NCI-H2196 (cell line): ENCODE results near the gene FAM193B.

ENCODE experiments used
- DNase-seq: peaks from one replicate; lab custom pipeline; 2025; ENCODE audit not compliant: unreplicated experiment; lab: John Stamatoyannopoulos, UW

Gene FAM193B

DNA sequence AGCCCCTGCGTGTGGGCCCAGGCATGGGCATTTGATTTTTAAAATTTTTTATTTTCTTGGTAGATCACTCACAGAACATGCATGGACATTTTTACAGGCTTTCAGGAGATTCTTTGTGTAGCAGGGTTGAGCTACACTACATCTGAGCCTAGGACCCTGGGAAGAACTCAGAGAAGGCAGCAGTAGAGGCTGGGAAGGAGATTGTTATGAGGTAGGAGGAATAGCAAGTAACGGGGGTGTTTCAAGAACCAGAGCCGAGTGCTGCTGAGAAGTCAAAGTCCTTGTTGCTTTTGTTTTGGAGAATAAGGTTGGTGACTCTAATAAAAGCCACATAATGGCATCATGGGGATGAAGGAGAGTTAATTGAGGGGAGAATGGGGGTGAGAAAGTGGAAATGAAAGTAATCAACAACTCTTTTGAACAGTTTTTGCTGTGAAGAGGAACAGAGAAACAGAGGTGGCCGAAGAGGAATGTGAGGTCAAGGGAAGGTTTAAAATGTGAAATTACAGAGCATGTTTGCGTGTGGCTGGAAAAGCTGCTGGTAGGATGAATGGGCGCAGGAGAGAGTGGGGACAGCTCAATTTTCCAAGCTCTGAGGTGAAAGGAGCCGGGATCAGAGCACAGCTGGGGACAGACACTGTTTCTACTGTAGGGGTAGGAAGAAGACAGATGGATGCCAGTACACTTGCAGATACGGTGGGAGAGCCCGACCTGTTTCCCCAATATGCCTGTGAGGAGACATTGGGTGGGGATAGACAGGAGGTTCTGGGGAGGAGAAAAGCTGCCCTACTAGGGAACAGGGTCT, 52.3 kb downstream of the FAM193B start:
- no peak for DNase-seq

- DNase-seq = peak; percentile 88
Measured at GRCh38 chr5:177500685-177501522, 53.5 kb downstream of the FAM193B start.

DNA sequence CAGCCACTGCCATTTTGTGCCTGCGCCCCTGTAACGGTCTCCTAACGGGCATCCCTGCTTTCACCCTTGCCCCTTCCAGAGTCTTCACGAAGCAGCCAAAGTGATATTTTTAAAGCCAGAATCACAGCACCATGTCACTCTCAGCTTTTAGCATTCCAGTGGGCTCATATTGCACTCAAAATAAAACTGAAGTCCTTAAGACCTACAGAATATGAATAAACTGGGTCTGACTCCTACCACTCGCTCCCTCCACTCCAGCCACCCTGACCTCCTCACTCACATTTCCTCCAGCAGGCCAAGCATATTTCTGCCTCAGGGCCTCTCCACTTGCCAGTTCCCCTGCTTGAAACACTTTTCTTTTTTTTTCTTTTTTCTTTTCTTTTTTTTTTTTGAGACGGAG, 54.5 kb downstream of the FAM193B start:
- no peak for DNase-seq

DNA sequence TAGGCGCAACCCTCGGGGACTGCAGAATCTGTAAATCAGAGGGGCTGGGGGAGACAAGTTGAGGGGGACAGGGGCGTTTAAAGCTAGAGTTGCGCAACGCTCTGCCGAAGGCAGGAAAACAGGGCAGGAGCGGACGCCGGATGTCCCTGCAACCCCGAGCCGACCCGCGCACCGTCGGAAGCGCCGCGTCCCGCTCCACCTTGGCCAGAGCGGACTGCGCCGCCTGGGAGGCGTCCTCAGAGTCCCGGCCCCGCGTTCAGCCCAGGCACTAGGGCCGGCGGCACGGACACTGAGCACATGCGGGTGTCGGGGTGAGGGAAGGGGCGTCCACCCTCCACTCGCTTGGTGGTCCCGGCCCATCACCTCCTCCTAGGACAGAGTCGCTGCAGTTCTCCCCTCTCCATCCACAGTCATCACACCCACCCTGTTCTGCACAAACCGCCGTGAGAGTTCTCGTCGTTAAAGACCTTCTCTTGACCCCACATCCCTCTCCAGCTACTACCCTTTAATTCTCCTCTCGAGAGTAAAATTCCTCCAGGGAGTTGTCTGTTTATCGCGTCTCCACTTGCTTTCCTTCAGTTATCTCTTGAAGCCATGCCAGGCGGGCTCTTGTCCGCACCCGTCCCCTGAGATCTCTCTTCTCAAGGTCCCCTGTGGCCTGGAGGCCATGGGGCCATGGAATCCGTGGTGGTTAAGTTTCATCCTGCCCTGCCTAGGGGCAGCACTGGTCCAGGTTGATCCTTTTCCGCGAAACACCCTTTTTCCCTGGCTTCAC, 56.2 kb downstream of the FAM193B start:
- DNase-seq = peak; percentile 12

DNA sequence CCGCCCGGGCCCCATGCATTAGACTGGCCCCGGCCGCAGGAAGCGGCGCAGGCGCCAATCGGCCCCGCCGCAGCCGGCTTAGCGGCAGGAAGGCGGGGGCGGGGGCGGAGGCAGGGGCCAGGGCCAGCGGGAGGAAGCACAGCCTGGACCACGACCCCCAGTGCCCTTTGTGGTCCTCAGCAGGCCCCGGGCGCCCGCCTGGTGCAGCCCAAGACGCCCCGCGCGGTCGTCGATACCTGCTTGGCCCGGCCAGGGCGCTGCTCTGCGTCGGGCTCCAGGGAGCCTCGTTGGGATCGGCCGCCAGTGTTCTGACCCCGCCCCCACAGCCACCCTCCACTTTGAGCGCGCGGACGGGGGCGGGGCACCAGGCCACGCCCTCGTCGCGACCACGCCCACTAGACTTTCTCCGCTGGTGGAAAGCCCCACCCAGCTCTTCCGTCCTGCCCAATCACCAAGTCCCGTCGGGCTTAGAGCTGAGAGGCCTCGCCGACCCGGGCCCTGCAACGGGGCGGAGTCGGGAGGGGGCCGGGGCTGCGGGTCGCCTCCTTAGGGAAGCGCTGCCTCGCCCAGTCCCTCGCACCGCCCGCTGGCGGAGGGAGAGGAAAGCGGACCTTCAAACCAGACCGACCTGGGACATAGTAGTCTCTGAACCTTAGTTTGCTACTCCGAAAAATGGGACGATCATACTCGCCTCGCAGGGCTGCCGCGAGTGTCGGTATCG, 56.9 kb downstream of the FAM193B start, which contains the start of gene PDLIM7:
Gene PDLIM7, minus strand, starts transcription at position 313 of the 721 bp plus-strand sequence. CDS start 1,092 bp downstream, outside the sequence.
- DNase-seq = peak; percentile 95

DNA sequence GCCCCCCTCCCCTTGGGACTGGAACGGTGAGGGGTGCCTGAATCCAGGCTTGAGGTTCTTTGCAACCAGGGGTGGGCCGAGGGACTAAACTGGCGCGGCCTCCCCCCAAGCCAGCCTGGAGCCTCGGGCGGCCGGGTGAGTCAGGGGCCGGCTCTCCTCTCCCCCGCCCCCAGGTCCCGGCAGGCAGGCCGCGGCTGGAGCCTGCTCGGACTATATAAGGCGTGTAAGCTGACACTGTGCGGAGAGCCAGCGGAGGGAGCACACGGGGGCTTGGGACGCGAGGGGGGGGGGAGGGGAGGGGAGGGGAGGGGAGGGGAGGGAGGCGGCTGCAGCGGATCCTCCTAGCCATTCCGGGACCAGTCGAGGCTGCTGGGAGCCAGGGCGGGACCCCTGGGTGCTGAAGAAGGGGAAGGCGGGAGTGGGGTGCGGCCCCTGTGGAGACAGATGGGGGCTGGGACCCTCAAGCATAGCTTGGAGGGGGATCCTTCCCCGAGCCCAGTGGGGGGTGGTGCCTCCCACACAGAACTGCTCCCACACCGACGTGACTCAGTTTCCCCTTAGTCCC, 57.6 kb downstream of the FAM193B start:
- DNase-seq = peak; percentile 56

- DNase-seq = peak; percentile 51
Measured at GRCh38 chr5:177496070-177496726, 58.2 kb downstream of the FAM193B start.

- no peak for DNase-seq
Measured at GRCh38 chr5:177495243-177496060, 58.9 kb downstream of the FAM193B start.

GRCh38 chr5:177494346-177495195, 59.8 kb downstream of the FAM193B start:
- no peak for DNase-seq

DNA sequence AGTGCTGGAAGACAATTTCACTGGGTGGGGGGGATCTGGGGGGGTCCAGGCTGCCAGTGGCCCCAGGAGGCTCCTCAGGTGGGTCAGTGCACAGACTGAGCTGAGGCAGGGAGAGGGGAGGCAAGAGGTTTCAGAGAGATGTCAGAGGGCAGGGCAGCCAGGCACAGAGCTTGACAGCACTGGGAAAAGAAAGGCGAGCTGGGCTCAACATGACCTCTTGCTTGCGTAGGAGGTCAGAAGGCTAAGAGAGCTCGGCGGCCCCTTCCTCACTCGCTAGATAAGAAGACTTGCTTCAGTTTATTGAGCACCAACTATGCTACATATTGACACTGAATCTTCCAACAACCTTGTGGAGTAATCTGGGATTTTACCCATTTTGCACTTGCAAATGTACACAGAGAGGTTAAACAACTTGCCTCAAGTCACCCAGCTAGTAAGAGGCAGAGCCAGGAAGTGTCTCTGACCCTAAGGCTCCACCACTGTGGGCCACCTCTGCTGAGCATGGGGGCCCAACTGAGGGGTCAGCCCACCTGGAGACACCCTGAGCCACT, 60.5 kb downstream of the FAM193B start:
- no peak for DNase-seq

GRCh38 chr5:177492841-177493240, 61.5 kb downstream of the FAM193B start:
- DNase-seq = no peak

DNA sequence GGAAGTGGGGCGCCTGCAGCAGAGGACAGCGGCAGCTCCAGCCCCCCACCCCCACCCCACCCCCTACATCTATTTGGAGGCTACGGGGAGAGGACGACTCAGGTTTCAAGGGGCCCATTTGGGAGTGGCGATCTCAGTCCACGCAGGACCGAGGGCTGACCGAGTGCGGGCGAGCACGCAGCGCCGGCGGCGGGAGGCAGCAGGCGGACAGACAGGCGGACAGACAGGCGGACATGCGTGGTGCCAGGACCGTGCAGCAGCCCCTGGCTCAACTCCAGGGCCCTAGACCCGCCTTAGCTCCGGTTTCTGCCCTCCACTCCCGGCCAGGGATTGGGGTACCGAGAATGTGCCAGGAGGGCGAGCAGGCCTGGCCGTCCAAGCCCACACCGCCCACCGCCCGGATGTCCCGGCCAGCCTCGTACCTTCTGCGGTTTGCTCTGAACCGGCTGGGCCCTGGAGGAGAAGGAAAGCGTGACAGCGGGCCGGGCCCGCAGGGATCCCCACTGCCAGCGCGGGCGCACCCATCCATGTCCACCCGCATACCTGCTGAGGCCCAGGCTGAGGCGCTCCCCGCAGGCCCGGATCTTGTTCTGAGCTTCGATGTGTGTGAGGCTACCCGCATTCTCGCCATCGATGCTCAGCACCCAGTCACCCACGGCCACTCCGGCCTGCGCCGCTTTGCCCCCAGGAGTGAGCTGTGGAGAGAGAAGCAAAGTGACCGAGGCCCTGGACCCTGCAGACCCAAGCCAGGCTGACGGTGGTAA, 62.2 kb downstream of the FAM193B start:
- no peak for DNase-seq

DNA sequence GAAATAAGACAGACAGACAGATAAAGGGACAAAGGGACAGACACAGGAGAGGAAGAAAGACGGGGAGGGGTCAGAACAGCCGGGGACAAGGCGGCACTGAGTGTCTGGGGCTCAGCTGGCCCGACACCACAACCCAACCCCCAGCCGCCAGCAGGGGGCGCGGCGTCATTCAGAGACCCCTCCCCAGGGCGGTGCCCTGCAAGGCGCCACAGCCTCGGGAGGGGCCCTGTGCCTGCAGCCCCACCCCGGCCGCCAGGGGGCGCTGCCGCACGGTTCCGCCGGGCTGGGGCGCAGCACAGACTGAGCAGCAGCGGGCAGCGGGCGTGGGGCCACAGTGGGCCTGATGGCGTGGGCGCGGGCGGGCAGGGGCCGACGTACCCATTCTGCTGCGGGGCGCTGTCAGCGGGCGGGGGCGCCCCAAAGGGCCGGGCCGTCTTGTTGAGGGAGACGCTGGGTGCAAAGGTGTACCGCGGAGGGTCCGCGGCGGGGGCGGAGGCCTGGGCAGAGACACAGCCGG, 62.9 kb downstream of the FAM193B start:
- DNase-seq = no peak

DNA sequence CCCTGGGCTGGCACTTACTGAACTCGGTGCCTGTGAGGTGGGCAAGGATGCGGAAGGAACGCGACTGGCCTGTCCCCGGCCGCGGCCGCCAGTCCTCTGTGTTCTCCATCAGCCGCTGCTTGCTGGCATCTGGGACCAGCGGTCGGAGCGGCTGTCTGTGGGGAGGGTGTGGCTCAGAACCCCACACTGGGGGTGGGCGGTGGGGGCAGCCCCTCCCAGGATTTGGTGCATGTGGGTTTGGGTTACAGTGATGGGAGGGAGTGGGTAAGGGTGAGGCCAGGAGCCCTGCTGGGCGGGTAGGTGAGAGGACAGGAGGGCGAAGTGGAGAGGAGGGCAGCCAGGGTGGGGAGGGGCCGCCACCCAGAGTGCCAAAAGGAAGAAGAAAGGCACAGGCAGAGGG, 63.4 kb downstream of the FAM193B start:
- no peak for DNase-seq

DNA sequence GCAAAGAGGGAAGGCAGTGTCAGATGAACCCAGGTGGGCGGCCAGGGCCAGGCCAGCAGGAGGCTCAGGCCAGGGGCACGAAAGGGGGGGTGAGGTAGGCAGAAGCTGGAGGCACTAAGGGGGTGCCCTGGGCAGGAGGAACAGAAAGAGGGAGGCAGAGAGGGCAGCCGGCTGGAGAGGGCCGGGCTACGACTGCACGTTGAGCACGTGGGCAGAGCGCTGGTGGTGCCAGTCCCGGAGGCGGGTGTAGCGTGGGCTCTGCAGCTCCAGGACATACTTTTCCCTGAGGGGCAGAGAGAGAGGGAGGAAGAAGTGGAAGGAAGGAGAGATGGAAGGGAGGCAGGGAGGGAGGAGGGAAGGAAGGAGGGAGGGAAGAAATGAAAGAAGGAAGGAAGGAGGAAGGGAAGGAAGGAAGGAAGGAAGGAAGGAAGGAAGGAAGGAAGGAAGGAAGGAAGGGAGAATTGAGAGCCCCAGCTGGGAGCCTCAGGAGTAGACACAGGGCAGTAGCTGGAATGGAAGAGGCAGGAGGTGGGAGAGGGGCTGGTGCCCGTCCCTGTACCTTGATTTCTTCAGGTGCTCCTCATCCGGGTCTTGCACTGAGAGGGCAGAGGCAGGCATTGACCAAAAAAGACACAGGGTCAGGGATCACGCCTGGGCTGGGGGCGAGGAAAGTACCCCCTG, 63.9 kb downstream of the FAM193B start:
- no peak for DNase-seq

- no peak for DNase-seq
Measured at GRCh38 chr5:177489119-177489716, 65.1 kb downstream of the FAM193B start.
